Placental pericyte (primary cell): Measurements from ENCODE around the gene SLC16A5. TPM values are rescaled to one million over a fixed set of nuclear protein-coding genes. Genes with fewer than 3 reads are reported as not detected.

Experiments used
- small RNA-seq: library from RNA; depleted of rRNA; stranded (forward); fragments of <200 nt; gene quantifications from one replicate; pipeline ENCODE3, GENCODE V24; 2012; ENCODE audit warnings: low replicate concordance
- total RNA-seq: library from RNA; depleted of rRNA; stranded (reverse); fragments of >200 nt; gene quantifications from 2 replicates; pipeline ENCODE4 v1.2.3, GENCODE V29; 2012

SLC16A5 gene
- total RNA-seq, result 8.2 and 19.3 TPM in 2 replicates

GRCh38 chr17:75087558-75088453 is at the start of gene SLC16A5:
Gene SLC16A5, plus strand, starts transcription at chr17:75087954. Its CDS starts 5,683 bp downstream, at chr17:75093637.

DNA sequence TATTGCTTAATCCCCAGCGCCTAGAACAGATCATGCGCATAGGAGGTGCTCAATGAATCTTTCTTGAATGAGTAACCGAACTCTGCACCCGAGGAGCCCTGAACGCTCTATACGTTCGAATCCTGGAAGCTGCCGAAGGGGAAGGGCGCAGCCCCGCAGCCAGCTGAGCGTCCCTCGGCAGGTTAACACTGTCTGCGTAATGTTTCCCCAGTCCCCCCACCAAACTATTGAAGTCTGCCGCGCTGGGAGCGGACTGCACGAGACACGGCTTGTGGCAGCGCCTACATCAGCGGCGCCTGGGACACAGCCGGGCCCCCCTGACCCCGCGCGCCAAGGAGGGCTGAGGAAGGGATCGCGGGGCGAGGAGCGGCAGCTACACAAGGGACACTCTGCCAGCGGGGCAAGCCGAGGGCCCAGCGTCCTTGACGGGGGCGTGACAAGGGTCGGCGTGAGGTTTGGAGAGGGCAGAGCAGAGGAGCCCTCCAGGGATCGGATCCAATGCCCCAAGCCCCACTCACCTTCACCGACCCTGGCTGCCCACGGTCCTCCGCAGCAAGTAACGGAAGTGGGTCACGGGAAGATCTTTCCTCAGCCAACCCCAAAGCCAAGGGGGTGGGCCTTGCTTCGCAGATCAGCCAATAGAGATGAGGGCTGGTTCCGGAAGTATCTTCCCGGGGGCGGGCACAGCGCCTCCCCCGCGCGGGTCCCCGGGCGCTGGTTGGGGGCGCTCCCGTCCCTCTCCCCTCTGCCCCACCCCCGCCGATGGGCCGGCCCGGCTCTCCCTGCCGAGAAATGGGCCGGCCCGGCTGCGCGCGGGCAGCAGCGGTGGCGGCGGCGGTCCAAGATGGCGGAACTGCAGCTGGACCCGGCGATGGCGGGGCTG is 41.1 kb upstream of the SLC16A5 start, which contains the start of the genes ATP5PD and KCTD2:
ATP5PD (minus strand) TSS at position 563 of the 883 bp plus-strand sequence. CDS start 4,319 bp downstream, outside the sequence.
KCTD2 (plus strand) TSS at position 819 of the 883 bp plus-strand sequence; CDS start at position 845, 26 bp downstream.

GRCh38 chr17:75109407-75110233 is 21.9 kb downstream of the SLC16A5 start, which contains the start of gene ARMC7:
Gene ARMC7, plus strand, starts transcription at chr17:75109969. Its CDS starts 320 bp downstream, at chr17:75110289.

GRCh38 chr17:75131278-75132017 is 43.7 kb downstream of the SLC16A5 start, which contains the start of gene NT5C:
Gene NT5C, minus strand, starts transcription at chr17:75131742. Its CDS starts 35 bp downstream, at chr17:75131707.

GRCh38 chr17:75154195-75155106 is 66.7 kb downstream of the SLC16A5 start, which contains the start of gene JPT1:
Gene JPT1, minus strand, starts transcription at chr17:75154512. Its CDS starts 115 bp downstream, at chr17:75154397.

Small RNA genes within 50 kb of the gene (small RNA-seq; reads per million reads assigned to genes)
- gene AC111186.1 (not detected), gene RF00019 (not detected), gene RN7SL573P (not detected)

Other genes with a start within 250 kb of the SLC16A5 start
- 0.22 TPM in 1 of 2 replicates, not detected in the other for gene GRIN2C, start 228.1 kb upstream of the SLC16A5 start, total RNA-seq
- 26.3 and 41.6 TPM in 2 replicates for gene FDXR, start 215.0 kb upstream of the SLC16A5 start, total RNA-seq
- gene FADS6, start 194.3 kb upstream of the SLC16A5 start, total RNA-seq, result not detected in 2 replicates
- gene USH1G, start 164.7 kb upstream of the SLC16A5 start, total RNA-seq, result not detected in 2 replicates
- gene OTOP2, start 163.7 kb upstream of the SLC16A5 start, total RNA-seq, result not detected in 2 replicates
- gene OTOP3, start 152.1 kb upstream of the SLC16A5 start, total RNA-seq, result not detected in 2 replicates
- 4.7 and 4.8 TPM in 2 replicates for gene HID1, start 115.2 kb upstream of the SLC16A5 start, total RNA-seq
- 13.3 and 44.7 TPM in 2 replicates for gene CDR2L, start 100.3 kb upstream of the SLC16A5 start, total RNA-seq
- gene MRPL58, start 75.3 kb upstream of the SLC16A5 start, total RNA-seq, result 31.5 and 40.9 TPM in 2 replicates
- gene ATP5PD, start 41.0 kb upstream of the SLC16A5 start, total RNA-seq, result 163 and 256 TPM in 2 replicates
- gene KCTD2, start 40.7 kb upstream of the SLC16A5 start, total RNA-seq, result 17.9 and 18.2 TPM in 2 replicates
- 3.0 and 3.7 TPM in 2 replicates for gene ARMC7, start 22.0 kb downstream of the SLC16A5 start, total RNA-seq
- gene NT5C, start 43.8 kb downstream of the SLC16A5 start, total RNA-seq, result 67.0 and 87.0 TPM in 2 replicates
- 48.4 and 187 TPM in 2 replicates for gene JPT1, start 66.6 kb downstream of the SLC16A5 start, total RNA-seq
- gene SUMO2, start 95.0 kb downstream of the SLC16A5 start, total RNA-seq, result 66.3 and 95.6 TPM in 2 replicates
- gene NUP85, start 117.7 kb downstream of the SLC16A5 start, total RNA-seq, result 16.6 and 55.3 TPM in 2 replicates
- 19.7 and 23.0 TPM in 2 replicates for gene GGA3, start 173.7 kb downstream of the SLC16A5 start, total RNA-seq
- gene MRPS7, start 173.9 kb downstream of the SLC16A5 start, total RNA-seq, result 61.8 and 70.5 TPM in 2 replicates
- 5.6 and 9.2 TPM in 2 replicates for gene MIF4GD, start 183.3 kb downstream of the SLC16A5 start, total RNA-seq
- 4.4 and 10.2 TPM in 2 replicates for gene SLC25A19, start 201.5 kb downstream of the SLC16A5 start, total RNA-seq